ENCODE measurements around the gene MTFR2. TPM values are rescaled to one million over a fixed set of nuclear protein-coding genes. Genes with fewer than 3 reads are reported as not detected.

MTFR2 gene
- total RNA-seq, 4 donors from 2014 or later: 0.57 to 1.7 TPM; not detected in 2

GRCh38 chr6:136253734-136254133 lies 3.6 kb upstream of the MTFR2 start:
- no peaks in the 10 kb centered on the region for H3K9me3 ChIP-seq
- intact Hi-C loops (cut with DNase I): loop anchor here (5.0 kb wide), 1 partner anchor 34 kb away; the partner anchor contains the start of gene BCLAF1
- no peak for DNase-seq (ENCODE audit: extremely low spot score)
- H3K36me3 ChIP-seq: peaks cover 12 to 32% (median 20%) of the 10 kb centered on the region in 4 donors
- H3K4me1 ChIP-seq: peaks cover 15 to 21% (median 18%) of the 10 kb centered on the region in 4 donors
- WGBS: 82% methylated on average over 6 of the region's 6 CpGs
- H3K27ac ChIP-seq (replicated peaks in 1 of 4): no peak overlapping the region
- no peaks in the 10 kb centered on the region for H3K27me3 ChIP-seq
- TF ChIP-seq, protein P1, sequence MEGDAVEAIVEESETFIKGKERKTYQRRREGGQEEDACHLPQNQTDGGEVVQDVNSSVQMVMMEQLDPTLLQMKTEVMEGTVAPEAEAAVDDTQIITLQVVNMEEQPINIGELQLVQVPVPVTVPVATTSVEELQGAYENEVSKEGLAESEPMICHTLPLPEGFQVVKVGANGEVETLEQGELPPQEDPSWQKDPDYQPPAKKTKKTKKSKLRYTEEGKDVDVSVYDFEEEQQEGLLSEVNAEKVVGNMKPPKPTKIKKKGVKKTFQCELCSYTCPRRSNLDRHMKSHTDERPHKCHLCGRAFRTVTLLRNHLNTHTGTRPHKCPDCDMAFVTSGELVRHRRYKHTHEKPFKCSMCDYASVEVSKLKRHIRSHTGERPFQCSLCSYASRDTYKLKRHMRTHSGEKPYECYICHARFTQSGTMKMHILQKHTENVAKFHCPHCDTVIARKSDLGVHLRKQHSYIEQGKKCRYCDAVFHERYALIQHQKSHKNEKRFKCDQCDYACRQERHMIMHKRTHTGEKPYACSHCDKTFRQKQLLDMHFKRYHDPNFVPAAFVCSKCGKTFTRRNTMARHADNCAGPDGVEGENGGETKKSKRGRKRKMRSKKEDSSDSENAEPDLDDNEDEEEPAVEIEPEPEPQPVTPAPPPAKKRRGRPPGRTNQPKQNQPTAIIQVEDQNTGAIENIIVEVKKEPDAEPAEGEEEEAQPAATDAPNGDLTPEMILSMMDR (IDR thresholded peaks at IDR 0.05): no peak
- TF ChIP-seq POLR2A (IDR thresholded peaks at IDR 0.05; ENCODE audit: low read depth): no peak
- TF ChIP-seq EP300 (IDR thresholded peaks at IDR 0.05): no peak
- TF ChIP-seq POLR2AphosphoS5 (IDR thresholded peaks at IDR 0.05): no peak
- H3K4me3 ChIP-seq: no peak overlapping the region

- H3K4me1 ChIP-seq: peaks cover 15 to 21% (median 18%) of the 10 kb centered on the region in 4 donors
- WGBS: 70% methylated on average over 2 of the region's 2 CpGs
- peaks cover 0 to 20% (median 8%) of the 10 kb centered on the region in 4 donors for H3K36me3 ChIP-seq
- intact Hi-C loops (cut with DNase I): loop anchor here (5.0 kb wide), 1 partner anchor 35 kb away; the partner anchor contains the start of gene BCLAF1
- no peak overlapping the region for H3K27ac ChIP-seq (replicated peaks in 1 of 4)
- H3K4me3 ChIP-seq: no peak overlapping the region
- no peak for DNase-seq (ENCODE audit: extremely low spot score)
- no peaks in the 10 kb centered on the region for H3K9me3 ChIP-seq
- H3K27me3 ChIP-seq: no peaks in the 10 kb centered on the region
- TF ChIP-seq POLR2AphosphoS5 (IDR thresholded peaks at IDR 0.05) (no peak), EP300 (IDR thresholded peaks at IDR 0.05) (no peak), POLR2A (IDR thresholded peaks at IDR 0.05; ENCODE audit: low read depth) (no peak)
- TF ChIP-seq, protein P1 (IDR thresholded peaks at IDR 0.05): no peak
These were observed 2.3 kb upstream of the MTFR2 start for GRCh38 chr6:136252441-136252840.

DNA sequence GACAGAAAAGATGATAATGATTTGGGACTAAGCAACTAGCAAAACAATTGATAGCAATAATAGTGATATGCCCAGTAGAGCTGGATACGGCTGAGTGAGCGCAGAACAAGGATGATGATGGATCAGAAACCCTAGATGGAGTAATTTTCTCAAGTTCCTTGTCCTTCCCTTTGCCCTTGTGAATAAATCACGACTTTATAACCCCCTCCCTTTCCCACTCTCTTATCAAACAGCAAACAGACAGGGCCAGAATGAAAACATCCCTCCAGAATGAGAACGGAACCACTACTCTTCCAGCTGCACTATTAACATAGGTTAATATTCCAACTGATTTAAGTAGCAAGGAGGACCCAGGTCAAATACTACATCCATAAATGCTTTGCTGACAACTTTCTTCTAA lies 1.3 kb upstream of the MTFR2 start:
- H3K27ac ChIP-seq (replicated peaks in 1 of 4): no peak overlapping the region
- H3K4me1 ChIP-seq: peaks cover 15 to 21% (median 18%) of the 10 kb centered on the region in 4 donors
- 46% methylated on average over 4 of the region's 4 CpGs for WGBS
- intact Hi-C loops (cut with DNase I): loop anchor here (5.0 kb wide), 1 partner anchor 36 kb away; the partner anchor contains the start of gene BCLAF1
- H3K36me3 ChIP-seq: peaks cover 0 to 9% (median 3%) of the 10 kb centered on the region in 4 donors
- DNase-seq (ENCODE audit: extremely low spot score): no peak
- no peaks in the 10 kb centered on the region for H3K27me3 ChIP-seq
- no peaks in the 10 kb centered on the region for H3K9me3 ChIP-seq
- TF ChIP-seq, protein P1 (IDR thresholded peaks at IDR 0.05): no peak
- no peak for TF ChIP-seq POLR2AphosphoS5 (IDR thresholded peaks at IDR 0.05)
- TF ChIP-seq EP300 (IDR thresholded peaks at IDR 0.05): no peak
- no peak for TF ChIP-seq POLR2A (IDR thresholded peaks at IDR 0.05; ENCODE audit: low read depth)
- no peak overlapping the region for H3K4me3 ChIP-seq

- intact Hi-C loops (cut with DNase I): loop anchor here (5.0 kb wide), 1 partner anchor 37 kb away; the partner anchor contains the start of gene BCLAF1
- Histone ChIP-seq H3K4me1 (peaks cover 15 to 21% (median 18%) of the 10 kb centered on the region in 4 donors), H3K4me3 (peak overlapping the region; percentile 63 to 80 (median 68)), H3K36me3 (peaks cover 0 to 2% (median 0%) of the 10 kb centered on the region in 4 donors), H3K9me3 (no peaks in the 10 kb centered on the region), H3K27me3 (no peaks in the 10 kb centered on the region), H3K27ac (replicated peaks in 1 of 4) (peak overlapping the region; percentile 57 to 64 (median 59))
- no peak for DNase-seq (ENCODE audit: extremely low spot score)
- WGBS: under 1% methylated on average over 8 of the region's 8 CpGs
- TF ChIP-seq, protein P1 (IDR thresholded peaks at IDR 0.05): no peak
- TF ChIP-seq POLR2A (IDR thresholded peaks at IDR 0.05; ENCODE audit: low read depth): no peak
- TF ChIP-seq POLR2AphosphoS5 (IDR thresholded peaks at IDR 0.05): no peak
- no peak for TF ChIP-seq EP300 (IDR thresholded peaks at IDR 0.05)
These were observed 536 bp upstream of the MTFR2 start for GRCh38 chr6:136250686-136251008.

GRCh38 chr6:136249336-136249735 lies 775 bp downstream of the MTFR2 start:
- no peaks in the 10 kb centered on the region for H3K27me3 ChIP-seq
- peak overlapping the region; percentile 63 to 80 (median 68) for H3K4me3 ChIP-seq
- no peaks in the 10 kb centered on the region for H3K36me3 ChIP-seq
- TF ChIP-seq EP300 (IDR thresholded peaks at IDR 0.05) (no peak), POLR2AphosphoS5 (IDR thresholded peaks at IDR 0.05) (no peak), POLR2A (IDR thresholded peaks at IDR 0.05; ENCODE audit: low read depth) (no peak)
- TF ChIP-seq, protein P1 (IDR thresholded peaks at IDR 0.05): no peak
- H3K9me3 ChIP-seq: no peaks in the 10 kb centered on the region
- no peak for DNase-seq (ENCODE audit: extremely low spot score)
- intact Hi-C loops (cut with DNase I): no loop called here
- H3K4me1 ChIP-seq: peaks cover 15 to 21% (median 18%) of the 10 kb centered on the region in 4 donors
- H3K27ac ChIP-seq (replicated peaks in 1 of 4): no peak overlapping the region
- 26% methylated on average over 6 of the region's 6 CpGs for WGBS

All from esophagus muscularis mucosa (tissue), 4 donors.